HG02852 (cell line): ENCODE results near the gene FXYD1.
"Not testable (repeated sequence)": the region's sequence is repeated elsewhere in the genome, so short reads cannot be mapped to it uniquely, and the experiment has no call there.

Experiments used
- ATAC-seq: cut with Tn5 transposase; IDR thresholded peaks from one replicate; pipeline ENCODE4 v1.9.1; 2021; ENCODE audit warnings: mild to moderate bottlenecking, moderate library complexity; ENCODE audit not compliant: unreplicated experiment

FXYD1 gene

GRCh38 chr19:35138305-35138892, at the start of gene FXYD1:
Gene FXYD1, plus strand, starts transcription at chr19:35138824. Its CDS starts 1,256 bp downstream, at chr19:35140080.
- ATAC-seq, result no peak

GRCh38 chr19:35089554-35089953, 49.1 kb upstream of the FXYD1 start:
- ATAC-seq, result no peak

- ATAC-seq, result no peak
Measured at GRCh38 chr19:35090160-35090505, 48.5 kb upstream of the FXYD1 start.

- no peak for ATAC-seq
Measured at GRCh38 chr19:35090506-35091214, 48.0 kb upstream of the FXYD1 start.

GRCh38 chr19:35093430-35093829, 45.2 kb upstream of the FXYD1 start:
- no peak for ATAC-seq

GRCh38 chr19:35093941-35094647, 44.5 kb upstream of the FXYD1 start:
- ATAC-seq, result no peak

GRCh38 chr19:35094656-35095055, 44.0 kb upstream of the FXYD1 start:
- ATAC-seq, result no peak

GRCh38 chr19:35095667-35096368, 42.8 kb upstream of the FXYD1 start:
- no peak for ATAC-seq

GRCh38 chr19:35098413-35099049, 40.1 kb upstream of the FXYD1 start:
- ATAC-seq, result no peak

- ATAC-seq, result no peak
Measured at GRCh38 chr19:35099155-35099896, 39.3 kb upstream of the FXYD1 start.

GRCh38 chr19:35099897-35100275, 38.7 kb upstream of the FXYD1 start:
- no peak for ATAC-seq

GRCh38 chr19:35100588-35101533, 37.8 kb upstream of the FXYD1 start:
- ATAC-seq, result no peak

- not testable (repeated sequence) for ATAC-seq
Measured at GRCh38 chr19:35101949-35102348, 36.7 kb upstream of the FXYD1 start.

GRCh38 chr19:35103614-35104013, 35.0 kb upstream of the FXYD1 start:
- ATAC-seq, result not testable (repeated sequence)

- no peak for ATAC-seq
Measured at GRCh38 chr19:35104361-35104760, 34.3 kb upstream of the FXYD1 start.

GRCh38 chr19:35105047-35105410, 33.6 kb upstream of the FXYD1 start:
- ATAC-seq, result no peak

- no peak for ATAC-seq
Measured at GRCh38 chr19:35105411-35106290, 33.0 kb upstream of the FXYD1 start.

- no peak for ATAC-seq
Measured at GRCh38 chr19:35106291-35106583, 32.4 kb upstream of the FXYD1 start.
